NOMO-1 (cell line): ENCODE data around the gene PNCK.
"Not testable (repeated sequence)": the region's sequence is repeated elsewhere in the genome, so short reads cannot be mapped to it uniquely, and the experiment has no call there.

Source experiments
- DNase-seq, 2 experiments: peaks; one replicate each; lab custom pipeline; 2025; ENCODE audit not compliant: unreplicated experiment in 2 of 2; lab: John Stamatoyannopoulos, UW

Gene PNCK

DNA sequence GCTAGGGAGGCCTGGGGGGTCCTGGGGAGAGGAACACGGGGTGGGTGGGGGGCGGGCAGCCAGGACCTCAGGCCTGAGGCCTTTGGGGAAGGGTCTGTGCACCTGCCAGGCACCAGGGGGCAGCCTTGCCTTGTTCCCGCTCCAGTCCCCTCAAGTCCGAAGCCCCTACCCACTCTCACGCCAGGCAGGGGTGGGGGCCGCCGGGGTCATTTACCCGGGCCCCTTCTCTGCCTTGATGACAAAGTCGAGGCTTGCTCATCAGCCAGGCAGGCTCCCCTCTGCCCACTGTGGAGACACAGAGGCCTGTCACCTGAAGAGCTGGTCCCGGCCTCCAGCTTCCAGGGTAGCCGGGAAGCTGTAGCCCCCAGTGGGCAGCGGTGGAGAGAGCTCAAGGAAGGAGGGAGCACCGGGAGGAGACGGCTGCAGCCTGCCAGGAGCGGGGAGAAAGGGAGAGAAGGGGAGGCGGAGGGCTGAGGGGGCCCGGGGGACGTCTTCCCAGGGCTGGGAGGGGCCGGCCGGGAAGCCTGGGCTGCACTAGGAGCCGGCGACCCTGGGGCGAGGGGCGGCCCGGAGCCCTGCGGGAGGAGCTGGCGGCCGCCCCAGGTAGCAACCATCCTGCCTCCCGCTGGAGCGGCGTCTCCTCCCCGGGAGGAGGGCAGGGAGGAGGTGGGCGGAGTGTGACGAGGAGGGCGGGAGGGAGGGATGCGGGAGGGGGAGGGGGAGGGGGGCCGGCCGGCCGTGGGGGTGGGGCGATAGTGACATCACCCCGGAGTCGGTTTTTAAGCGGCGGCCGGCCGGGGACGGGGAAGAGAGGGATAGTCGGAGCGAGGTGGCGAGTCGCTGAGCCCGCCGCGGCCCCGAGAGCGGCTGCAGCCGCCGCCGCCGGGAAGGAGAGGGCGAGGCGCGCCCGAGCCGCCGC, 13.8 kb upstream of the PNCK start, which contains the start of gene SLC6A8:
Gene SLC6A8 (plus strand): TSS at position 806 of the 919 bp plus-strand sequence. CDS start 649 bp downstream, outside the sequence.
- no peak for DNase-seq

DNA sequence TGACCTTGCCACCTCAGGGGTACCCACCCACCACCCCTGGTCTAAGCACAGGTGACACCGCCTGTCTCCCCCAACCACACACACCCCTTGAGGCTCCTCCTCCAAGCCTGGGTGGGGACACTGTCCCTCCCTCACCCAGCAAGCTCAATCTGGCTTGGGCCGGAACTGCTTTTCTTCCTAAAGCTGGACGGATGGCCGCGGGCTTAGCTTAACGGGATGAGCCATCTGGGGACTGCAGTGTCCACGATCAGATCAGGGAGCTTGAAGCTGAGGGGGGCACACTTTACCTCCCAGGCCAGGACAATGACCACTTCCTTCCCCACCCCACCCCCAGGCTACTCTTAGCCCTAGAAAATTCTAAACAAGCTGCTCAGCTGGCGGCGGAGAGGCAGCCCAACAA, 13.1 kb upstream of the PNCK start:
- DNase-seq = no peak

DNA sequence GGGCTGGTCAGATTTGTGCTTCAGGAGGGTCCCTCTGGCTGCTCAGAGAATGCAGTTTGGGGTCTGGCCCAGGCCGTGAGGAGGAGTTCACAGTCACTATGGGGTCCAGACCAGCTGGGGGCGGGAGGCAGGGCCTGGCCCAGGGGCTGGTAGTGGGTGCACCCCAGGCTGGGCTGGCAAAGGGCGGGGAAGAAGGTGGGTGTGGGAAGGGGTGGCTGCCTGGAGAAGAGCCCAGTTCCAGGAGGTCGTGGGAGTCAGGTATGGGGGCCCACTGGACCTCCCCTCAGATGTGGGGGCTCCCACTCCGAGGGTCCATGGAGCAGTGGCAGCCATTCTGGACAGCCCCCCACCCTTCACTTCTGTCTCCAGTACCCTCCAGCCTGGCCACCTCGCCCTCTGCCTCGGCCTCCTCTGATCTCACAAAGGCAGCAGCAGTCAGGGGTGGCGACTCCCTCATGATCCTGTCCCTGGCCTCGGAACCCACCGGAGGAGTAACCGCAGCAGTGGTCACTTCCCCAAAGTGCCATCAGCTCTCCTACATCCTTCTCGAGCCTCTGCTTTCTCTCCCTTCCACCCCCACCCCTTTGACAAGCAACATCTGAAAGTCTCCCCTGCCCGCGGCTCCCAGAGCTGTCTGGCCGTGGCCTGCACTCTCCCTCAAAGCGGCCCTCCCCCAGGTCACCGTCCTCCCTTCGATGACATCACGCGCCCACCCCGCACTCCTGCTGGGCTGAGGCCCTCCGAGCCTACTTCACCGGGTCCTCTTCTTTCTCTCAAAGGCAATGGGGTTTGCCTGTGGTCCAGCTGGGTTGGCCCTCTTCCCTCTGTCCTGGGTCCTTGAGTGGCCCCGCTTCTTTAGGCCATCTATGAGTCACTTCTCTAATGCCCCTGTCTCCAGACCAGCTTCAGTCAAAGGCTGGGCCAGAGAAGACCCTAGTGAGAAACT, 12.4 kb upstream of the PNCK start:
- DNase-seq = peak in 1 of 2 experiments; percentile 50

DNA sequence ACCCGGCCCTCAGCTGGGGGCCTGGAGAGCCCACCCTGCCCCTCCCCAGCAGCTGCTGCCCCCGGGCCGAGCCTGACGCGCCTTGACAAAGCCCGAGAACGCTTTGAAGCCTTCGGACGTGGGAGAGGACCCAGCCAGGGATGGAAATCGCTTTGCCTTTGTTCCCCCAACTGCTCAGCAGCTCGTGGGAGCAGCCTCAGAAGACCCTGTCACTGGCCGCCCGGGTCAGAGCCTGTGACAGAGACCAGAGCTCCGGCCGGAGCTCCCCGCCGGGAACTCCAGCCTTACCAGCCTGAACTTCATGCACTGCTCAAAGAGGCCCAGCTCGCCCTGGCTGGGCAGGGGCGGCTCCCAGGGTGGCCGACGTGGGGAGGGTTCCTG, 11.5 kb upstream of the PNCK start:
- DNase-seq = no peak

DNA sequence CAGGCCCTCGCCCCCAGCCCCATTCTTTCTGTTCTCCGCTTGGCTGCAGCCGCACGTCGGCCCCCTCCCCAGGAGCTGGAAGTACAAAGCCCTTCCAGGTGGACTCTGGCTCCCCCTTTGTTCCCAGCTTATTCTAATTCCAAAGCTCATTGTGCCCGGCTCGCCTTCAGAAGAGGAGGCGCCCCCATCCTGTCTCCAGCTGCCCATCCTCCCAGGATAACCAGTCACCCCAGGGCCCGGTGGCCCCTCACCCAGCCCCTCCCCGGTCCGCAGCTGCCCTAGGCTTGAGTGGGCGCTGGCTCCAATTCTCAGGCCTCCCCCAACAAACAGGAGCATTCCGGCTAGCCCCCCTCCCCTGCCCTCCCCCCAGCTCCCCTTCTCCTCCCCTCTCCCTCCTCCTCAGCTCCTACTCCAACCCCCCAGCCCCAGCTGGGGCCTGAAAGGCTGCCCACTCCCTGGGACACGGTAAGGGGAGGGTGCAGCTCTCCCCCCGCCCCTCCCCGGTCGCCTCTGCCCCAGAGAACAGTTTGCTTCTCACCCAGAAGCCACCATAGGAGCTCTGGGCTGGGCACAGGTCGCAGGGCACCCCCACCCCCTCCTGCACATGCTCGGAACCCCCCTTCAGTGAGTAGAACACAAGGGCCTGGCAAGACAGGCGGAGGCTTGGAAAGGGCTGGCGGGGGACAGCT, 11.0 kb upstream of the PNCK start:
- no peak for DNase-seq

DNA sequence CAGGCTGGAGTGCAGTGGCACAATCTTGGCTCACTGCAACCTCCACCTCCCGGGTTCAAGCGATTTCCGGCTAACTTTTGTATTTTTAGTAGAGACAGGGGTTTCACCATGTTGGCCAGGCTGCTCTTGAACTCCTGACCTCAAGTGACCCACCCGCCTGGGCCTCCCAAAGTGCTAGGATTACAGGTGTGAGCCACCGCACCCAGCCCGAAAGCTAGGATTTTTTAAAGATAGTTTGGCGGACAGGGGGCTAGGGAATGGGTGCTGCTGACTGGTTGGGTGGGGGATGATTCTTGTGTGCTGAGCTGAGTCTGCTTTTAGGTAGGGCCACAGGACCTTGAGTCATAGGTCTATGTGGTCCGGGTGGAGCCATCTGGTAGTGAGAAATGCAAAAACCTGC, 9.9 kb upstream of the PNCK start:
- DNase-seq = not testable (repeated sequence)

DNA sequence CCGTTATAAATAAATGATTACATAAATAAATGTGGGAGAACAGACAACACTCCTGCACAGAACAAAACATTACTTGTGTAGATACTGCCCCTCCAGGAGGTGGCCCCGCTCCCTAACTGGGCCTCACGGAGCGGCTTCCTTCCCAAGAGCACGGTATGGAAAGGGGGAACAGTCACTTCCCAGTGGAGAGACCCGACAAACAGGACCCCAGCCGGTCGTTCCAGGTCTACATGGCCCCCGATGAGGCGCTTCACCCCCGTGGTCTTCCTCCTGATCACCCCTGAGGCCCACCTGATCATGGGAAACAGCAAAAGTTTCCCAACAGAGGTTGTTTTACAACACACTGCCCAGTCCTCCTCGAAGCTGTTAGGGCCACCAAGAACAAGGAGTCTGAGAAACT, 7.6 kb upstream of the PNCK start:
- DNase-seq = no peak

DNA sequence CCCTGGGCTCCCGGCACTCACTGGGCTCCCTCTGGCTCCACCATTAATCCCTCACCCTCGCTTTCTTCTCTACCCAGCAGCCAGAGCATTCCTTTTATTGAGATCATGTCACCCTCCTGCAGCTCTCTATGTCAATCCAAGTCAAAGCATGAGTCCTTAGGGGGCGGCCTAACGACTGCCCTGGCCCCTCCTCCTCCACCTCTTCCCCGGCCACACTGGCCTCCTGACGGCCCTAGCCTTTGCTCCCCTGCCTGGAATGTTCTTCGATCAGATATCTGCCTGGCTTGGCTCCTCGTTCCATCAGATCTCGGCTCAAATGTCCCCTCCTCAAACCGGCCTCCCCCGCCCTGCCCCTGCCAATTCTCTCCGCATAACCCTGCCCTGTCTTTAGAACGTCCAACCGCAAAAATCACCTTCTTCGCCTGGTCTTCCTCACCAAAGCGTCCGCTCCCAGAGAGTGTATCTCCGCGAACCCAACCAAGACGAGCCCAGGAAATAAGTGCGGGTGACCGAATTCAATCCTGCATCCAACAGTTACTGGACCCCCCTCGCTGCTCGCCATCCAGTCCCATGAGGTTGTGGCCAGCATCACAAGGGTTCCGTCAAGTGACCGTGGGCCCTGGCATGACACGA, 722 bp upstream of the PNCK start:
- DNase-seq = no peak

DNA sequence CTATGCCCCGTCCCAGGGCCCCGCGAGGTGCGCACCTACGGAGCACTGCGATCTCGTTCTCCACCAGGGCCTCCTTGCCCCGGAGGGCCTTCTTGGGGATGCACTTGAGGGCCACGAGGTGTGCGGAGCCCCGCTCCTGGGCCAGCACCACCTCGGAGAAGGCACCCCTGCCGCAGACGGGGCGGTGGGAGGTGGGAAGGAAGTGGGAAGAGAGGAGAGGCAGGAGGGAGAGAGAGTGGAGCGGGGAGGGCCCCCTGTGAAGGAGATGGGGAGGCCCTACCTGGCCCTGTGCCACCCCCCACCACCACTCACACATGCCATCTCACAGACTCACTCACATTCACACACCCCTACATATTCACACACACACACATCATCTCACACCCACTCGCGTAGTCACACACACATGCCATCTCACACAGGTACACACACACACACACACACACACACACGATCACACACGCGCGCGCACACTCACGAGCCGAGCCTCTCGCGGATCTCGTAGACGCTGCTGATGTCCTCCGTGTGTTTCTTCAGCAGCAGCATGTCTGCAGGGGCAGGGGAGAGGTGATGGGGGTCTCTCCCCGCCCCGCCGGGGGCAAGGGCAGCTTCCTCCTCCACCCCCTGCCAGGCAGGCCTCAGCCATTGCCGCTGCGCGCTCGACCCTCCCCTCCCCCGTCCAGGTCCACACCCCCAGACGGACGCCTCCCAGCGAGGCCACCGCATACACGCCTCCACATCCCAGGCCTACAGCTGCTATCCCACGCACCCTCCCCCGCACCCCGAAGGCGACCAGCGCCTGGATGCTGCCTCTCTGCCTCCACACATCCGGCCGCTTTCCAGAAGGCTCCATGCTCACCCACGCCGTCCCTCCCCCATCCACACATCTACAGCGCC, 834 bp downstream of the PNCK start:
- DNase-seq = no peak

DNA sequence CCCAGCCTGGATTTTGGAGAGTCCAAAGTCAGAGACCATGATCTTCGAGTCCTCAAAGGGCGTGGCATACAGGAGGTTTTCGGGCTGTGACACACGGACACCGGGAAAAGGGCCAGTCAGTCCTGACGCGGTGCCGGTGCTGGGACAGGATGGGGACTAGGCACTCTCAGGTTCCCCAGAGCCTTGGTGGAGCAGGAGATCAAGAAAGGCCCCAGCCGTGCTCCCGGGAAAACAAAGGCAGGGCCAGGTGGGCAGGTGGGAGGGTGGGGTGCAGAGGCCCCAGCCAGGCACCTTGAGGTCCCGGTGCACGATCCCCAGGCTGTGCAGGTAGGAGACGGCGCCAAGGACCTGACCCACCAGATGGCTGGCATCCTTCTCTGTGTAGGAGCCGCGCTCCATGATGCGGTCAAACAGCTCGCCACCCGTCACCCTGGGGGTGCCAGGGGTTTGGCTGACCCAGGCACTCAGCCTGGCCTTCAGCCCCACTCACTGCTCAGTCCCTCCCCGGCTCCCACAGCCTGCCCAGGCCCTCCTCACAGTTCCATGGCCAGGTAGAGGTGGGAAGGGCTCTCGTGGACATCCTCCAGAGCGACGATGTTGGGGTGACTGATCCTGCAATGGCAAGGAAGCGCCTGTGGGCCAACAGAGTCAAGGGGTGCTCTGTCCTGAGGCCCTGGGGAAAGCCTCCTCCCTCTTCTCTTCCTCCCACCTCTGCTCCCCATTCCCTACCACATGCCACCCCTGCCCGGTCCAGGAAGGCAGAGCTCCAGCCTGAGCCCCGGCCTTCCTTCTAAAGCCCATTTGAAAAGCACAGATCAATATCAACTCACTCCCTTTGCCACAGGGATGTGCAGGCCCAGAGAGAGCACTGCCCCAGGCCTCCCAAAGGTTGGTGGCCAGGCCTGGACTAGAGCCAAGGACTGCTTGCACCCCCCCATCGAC, 1.8 kb downstream of the PNCK start:
- no peak for DNase-seq

DNA sequence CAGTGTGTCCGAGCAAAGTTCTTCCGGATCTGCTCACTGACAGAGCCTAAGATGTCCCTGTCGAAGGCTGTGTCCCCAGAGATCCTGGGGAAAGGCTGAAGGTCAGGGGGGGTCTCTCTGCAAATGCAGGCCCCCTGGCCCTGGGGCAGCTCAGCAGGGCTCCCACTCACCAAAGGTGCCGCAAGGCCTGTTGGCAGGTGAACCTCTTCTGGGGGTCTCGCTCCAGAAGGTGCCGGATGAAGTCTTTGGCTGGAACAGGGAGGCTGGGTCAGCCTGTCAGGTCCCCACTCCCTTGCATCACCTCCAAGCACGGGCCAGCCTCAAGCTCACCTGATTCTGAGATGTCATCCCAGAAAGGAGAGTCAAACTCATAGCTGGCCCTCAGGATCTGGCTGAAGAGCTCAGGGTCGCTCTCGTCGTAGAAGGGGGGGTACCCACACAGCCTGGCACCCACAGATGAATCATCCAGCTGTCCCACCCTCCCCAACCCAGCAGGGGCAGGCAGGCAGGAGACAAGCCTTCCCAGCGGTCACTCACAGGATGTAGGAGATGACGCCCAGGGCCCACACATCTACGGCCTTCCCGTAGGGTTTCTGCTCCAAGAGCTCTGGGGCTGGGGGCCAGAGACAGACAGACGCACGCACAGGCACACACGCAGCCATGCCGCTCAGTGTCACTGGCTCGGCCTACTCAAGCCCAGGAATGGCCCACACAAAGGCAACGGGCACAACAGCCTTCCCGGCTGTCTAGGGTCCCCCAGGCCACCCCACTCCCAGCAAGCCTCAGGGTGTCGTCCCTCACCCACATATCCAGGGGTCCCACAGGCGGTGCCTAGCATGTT, 2.6 kb downstream of the PNCK start:
- no peak for DNase-seq

DNA sequence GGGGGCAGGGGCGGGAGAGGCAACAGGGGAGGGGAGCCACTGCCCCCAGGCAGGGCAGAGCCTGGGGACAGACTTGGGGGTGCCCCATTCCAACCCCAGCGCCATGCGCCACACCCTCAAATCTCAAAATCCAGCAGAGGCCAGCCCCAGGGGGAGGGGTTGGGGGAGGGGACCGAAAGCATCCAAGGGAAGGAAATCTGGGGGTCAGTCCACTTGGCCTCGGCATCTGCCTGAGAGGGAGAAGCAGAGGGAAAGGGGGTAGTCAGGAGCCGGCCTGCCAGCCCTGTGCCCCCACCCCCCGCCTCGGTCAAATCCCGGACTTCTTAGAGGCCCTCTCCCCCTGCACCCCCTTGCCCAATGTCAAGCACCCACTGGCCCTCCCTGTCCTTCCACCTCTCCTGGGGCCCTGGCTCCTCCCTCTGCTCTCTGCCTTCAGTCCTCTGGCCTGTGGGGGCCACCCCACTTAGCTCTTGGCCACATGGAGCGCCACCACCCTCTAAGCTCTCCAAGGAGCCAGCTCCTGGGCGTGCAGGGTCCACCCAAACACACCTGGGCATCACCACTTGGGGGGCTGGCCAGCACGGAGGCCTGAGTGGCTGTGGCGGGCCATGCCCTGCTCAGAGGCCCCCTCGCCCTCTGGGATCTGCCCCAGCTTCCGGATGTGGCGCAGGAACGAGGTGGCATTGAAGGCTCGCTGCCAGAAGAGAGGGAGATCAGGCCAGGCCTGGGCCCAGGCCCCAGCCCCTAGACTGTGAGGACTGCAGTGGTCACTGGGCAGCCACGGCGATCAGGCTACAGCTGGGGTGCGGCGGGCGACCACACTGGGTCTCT, 3.5 kb downstream of the PNCK start:
- DNase-seq = no peak

DNA sequence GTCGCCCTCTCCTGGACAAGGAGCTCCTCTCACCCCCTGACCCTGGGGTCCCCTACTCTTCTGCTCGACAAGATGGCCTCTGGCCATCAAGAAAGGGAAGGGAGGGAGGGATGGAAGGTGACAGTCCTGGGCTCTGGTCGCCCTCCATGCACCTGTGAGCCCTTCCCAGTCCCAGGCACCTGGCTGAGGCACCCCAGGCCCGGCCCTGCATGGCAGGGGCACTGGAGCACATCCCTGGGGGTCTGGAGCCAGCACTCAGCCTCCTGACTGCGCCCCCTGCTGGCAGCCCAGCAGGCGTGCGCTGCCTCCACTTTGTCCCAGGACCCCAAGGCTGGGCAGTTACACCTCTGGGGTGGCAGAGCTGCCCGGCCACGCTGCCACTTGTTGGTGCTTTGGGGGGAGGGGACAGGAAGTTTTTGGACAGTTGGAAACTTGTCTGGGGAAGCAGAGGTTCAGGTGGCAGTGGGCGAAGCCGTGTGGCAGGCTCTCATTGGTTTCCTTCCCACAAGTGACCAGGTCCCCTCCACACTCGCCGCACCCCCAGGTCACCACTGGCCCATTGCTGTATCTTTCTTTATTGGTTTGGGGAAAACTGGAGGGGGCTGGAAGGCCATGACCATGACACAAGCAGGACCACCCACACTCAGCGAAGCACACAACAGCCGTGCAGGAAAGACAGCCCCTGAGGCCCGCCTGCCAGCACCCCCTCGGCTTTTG, 4.3 kb downstream of the PNCK start:
- no peak for DNase-seq

DNA sequence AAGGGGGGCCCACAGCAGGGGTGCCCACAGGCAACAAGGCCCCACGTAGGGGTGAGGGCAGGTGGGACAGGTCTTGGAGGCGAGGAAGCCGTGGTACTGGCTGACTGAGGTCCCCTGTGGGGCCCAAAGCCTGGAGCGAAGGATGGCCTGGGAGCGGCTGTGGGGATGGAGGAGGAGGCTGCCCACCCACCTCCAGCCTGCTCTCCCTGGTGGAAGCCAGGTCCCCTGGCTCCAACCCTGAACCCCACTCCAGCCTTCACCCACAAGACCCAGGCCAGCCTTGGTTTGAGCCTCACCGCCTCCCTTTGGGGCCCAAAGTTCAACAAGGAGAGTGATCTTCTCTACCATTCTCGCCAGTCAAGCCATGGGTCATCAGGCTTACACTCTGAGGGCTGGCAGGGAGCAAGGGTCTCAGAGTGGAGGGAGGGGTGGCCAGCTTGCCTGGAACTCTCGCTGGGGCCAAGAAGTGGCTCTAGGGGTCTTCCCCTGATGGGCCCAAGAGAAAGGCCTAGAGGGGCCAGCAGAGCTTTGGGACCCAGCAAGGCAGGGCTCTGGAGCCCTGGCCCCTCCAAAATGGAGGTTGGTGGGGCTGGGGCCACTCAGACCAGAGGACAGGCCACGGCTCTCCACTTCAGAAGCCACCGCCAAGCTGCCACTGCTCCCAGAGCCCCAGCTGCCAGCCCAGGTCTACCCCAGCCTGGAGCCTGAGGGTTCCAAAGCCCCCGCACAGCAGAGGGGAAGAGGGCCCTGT, 5.0 kb downstream of the PNCK start:
- no peak for DNase-seq

DNA sequence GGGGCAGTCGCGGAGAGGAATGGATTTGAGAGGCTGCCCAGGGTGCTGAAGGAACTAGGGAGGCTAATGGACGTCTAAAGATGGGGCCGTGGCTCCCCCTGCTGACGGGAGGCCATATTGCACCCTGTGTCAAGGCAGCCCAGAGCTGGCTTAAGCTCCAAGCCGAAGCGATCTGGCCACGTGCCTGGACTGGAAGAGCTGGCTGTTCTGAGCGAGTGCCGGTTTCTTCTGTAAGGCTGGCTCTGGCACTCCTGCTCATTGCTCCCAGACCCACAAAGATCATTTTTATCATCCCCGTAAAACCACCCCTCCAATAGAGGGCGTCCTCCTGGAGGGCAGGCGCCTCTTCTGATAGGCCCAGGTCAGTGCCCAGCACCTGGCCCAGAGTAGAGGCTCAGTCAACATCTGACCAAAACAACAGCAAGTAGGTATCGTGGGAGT, 5.6 kb downstream of the PNCK start:
- DNase-seq = peak; percentile 47 to 63
